NB4 (cell line): ENCODE results near the gene LINGO1.

Source experiments
- DNase-seq: peaks from one replicate; pipeline ENCODE4 v3.0.0; 2010; ENCODE audit warnings: low read depth
- H3K4me3 ChIP-seq: one replicate; pipeline ENCODE4 v1.5.1; 2011; ENCODE audit warnings: mild to moderate bottlenecking, low read depth, low read length, moderate library complexity
- MAX ChIP-seq: IDR thresholded peaks from 2 replicates; pipeline ENCODE4 v1.6.1; 2011; ENCODE audit warnings: low read depth, low read length
- MYC ChIP-seq: IDR thresholded peaks from 2 replicates; pipeline ENCODE4 v1.6.1; 2011; ENCODE audit warnings: low read depth, low read length
- POLR2A ChIP-seq: IDR thresholded peaks from 2 replicates; pipeline ENCODE4 v1.6.1; 2011; ENCODE audit warnings: mild to moderate bottlenecking; ENCODE audit not compliant: insufficient read length; ENCODE audit errors: extremely low read depth
- TF ChIP-seq, protein P1 (sequence below): IDR thresholded peaks from one replicate; pipeline ENCODE4 v1.5.1; 2012; ENCODE audit warnings: low read depth, low read length

Gene LINGO1

GRCh38 chr15:77580996-77581682, 51.6 kb downstream of the LINGO1 start:
- H3K4me3 ChIP-seq: no peak overlapping the region
- TF ChIP-seq POLR2A (no peak), MYC (no peak), MAX (no peak)
- TF ChIP-seq, protein P1, sequence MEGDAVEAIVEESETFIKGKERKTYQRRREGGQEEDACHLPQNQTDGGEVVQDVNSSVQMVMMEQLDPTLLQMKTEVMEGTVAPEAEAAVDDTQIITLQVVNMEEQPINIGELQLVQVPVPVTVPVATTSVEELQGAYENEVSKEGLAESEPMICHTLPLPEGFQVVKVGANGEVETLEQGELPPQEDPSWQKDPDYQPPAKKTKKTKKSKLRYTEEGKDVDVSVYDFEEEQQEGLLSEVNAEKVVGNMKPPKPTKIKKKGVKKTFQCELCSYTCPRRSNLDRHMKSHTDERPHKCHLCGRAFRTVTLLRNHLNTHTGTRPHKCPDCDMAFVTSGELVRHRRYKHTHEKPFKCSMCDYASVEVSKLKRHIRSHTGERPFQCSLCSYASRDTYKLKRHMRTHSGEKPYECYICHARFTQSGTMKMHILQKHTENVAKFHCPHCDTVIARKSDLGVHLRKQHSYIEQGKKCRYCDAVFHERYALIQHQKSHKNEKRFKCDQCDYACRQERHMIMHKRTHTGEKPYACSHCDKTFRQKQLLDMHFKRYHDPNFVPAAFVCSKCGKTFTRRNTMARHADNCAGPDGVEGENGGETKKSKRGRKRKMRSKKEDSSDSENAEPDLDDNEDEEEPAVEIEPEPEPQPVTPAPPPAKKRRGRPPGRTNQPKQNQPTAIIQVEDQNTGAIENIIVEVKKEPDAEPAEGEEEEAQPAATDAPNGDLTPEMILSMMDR: no peak
- no peak for DNase-seq

- no peak for DNase-seq
- no peak for TF ChIP-seq POLR2A
- H3K4me3 ChIP-seq: no peak overlapping the region
These were observed 53.1 kb downstream of the LINGO1 start for GRCh38 chr15:77579498-77580188.

GRCh38 chr15:77578641-77579372, 53.9 kb downstream of the LINGO1 start:
- no peak for DNase-seq
- TF ChIP-seq MAX (no peak), MYC (no peak), POLR2A (no peak)
- TF ChIP-seq, protein P1: no peak
- H3K4me3 ChIP-seq: no peak overlapping the region

GRCh38 chr15:77577366-77577950, 55.3 kb downstream of the LINGO1 start:
- H3K4me3 ChIP-seq: no peak overlapping the region
- no peak for DNase-seq
- TF ChIP-seq POLR2A (no peak), MAX (no peak), MYC (no peak)
- TF ChIP-seq, protein P1: no peak

DNA sequence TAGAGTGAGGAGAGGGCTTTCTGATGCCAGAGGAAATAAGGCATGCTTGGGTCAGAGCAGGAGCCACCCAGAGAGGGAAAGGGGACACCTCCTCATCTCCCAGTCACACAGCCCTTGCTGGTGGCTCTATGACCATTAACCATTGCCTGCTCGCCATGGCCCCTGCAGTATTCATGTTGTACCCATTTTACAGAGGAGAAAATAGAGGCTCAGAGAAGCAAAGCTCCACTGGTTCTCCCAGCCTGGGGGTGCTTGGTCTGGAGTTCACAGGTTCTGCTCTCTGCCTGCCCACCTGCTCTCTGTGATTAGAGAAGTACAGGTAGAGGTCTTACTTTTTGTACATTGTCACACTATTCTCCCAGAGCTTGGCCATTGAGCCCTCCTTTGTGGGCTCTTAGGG, 56.2 kb downstream of the LINGO1 start:
- no peak overlapping the region for H3K4me3 ChIP-seq
- DNase-seq: no peak
- TF ChIP-seq, protein P1: no peak
- no peak for TF ChIP-seq POLR2A
- TF ChIP-seq MAX: no peak
- no peak for TF ChIP-seq MYC

DNA sequence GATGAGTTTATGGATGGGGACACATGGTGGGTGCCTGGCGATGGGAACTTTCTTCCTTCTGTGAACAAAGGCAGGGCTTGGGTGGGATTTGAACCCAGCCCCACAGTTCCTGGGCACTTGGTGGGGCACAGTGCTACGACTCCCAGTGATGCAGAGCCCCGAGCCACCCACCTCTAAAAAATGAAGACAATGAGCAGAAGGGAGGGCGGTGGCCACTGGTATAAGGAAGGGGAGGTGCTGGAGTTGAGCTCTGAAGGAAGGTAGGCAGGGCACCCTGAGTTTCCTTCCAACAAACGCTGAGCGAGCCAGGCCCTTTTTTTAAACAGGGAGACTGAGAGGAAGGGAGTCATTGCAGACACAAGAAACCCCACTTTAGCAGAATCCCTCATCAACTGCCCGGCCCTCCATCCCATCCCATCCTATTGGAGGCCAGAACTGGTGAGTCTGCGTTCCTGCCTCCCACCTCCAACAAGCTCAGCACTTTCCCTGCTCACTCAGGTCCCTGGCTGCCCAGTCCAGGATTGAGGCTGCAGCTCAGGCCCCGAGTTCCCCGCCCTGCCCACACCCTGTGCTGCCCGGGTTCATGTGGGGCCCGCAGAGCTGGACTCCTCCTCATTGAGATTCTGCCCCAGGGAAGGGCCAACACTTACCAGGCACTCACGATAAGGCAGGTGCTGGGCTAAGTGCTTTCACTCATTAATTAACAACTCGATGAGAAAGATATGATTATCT, 57.3 kb downstream of the LINGO1 start:
- TF ChIP-seq MYC (no peak), MAX (no peak), POLR2A (no peak)
- TF ChIP-seq, protein P1: no peak
- DNase-seq: no peak
- no peak overlapping the region for H3K4me3 ChIP-seq
